Mesenchymal stem cell (in vitro differentiated cells and primary cell): Measurements from ENCODE around the gene FNDC3B.

Source experiments
- DNase-seq: peaks from one replicate; pipeline ENCODE4 v3.0.0-alpha.2; 2013
- H2AFZ ChIP-seq: one replicate; pipeline ENCODE4 v1.6.1; 2013; ENCODE audit warnings: low read depth, mild to moderate bottlenecking, control low read depth, inconsistent platforms, low read length, moderate library complexity
- H2AK5ac ChIP-seq: 2 replicates; pipeline ENCODE4 v1.6.1; 2013; ENCODE audit warnings: low read length, moderate library complexity, mild to moderate bottlenecking, inconsistent platforms; ENCODE audit not compliant: severe bottlenecking
- H2BK120ac ChIP-seq: one replicate; pipeline ENCODE4 v1.6.1; 2013; ENCODE audit warnings: low read depth, mild to moderate bottlenecking, inconsistent platforms, low read length, moderate library complexity
- H2BK12ac ChIP-seq, 2 experiments: one replicate each; pipeline ENCODE4 v1.6.1; 2013; ENCODE audit warnings: inconsistent platforms in 2 of 2, low read length in 2 of 2, mild to moderate bottlenecking in 2 of 2, moderate library complexity in 2 of 2, control low read depth in 1 of 2
- H2BK15ac ChIP-seq: one replicate; pipeline ENCODE4 v1.6.1; 2013; ENCODE audit warnings: mild to moderate bottlenecking, low read depth, inconsistent platforms; ENCODE audit not compliant: poor library complexity, severe bottlenecking
- H2BK5ac ChIP-seq: 2 replicates; pipeline ENCODE4 v1.6.1; 2013; ENCODE audit warnings: low read depth, mild to moderate bottlenecking, low read length, control low read depth, inconsistent platforms; ENCODE audit not compliant: poor library complexity, severe bottlenecking
- H3K14ac ChIP-seq, 2 experiments: one replicate each; pipeline ENCODE4 v1.6.1; 2013; ENCODE audit warnings: inconsistent platforms in 2 of 2, low read length in 2 of 2, control low read depth in 1 of 2, mild to moderate bottlenecking in 1 of 2, moderate library complexity in 1 of 2
- H3K18ac ChIP-seq, 2 experiments: one replicate each; pipeline ENCODE4 v1.6.1; 2013; ENCODE audit warnings: inconsistent platforms in 2 of 2, low read length in 2 of 2, control low read depth in 1 of 2, low read depth in 1 of 2, mild to moderate bottlenecking in 1 of 2
- H3K23ac ChIP-seq, 2 experiments: one replicate each; pipeline ENCODE4 v1.6.1; 2013; ENCODE audit warnings: inconsistent platforms in 2 of 2, low read length in 2 of 2, mild to moderate bottlenecking in 2 of 2, moderate library complexity in 2 of 2, control low read depth in 1 of 2
- H3K27ac ChIP-seq: 2 replicates; pipeline ENCODE4 v1.5.1; 2013; ENCODE audit warnings: mild to moderate bottlenecking, moderate library complexity, low read length, control low read depth, inconsistent platforms; ENCODE audit not compliant: poor library complexity, severe bottlenecking
- H3K27me3 ChIP-seq, 2 experiments: 2 replicates each; pipeline versions ENCODE4 v1.6.1 to v1.7.0; 2013; ENCODE audit warnings: low read length in 2 of 2, mild to moderate bottlenecking in 2 of 2, moderate library complexity in 2 of 2, control low read depth in 1 of 2, inconsistent platforms in 1 of 2; ENCODE audit not compliant: control insufficient read depth in 1 of 2, insufficient read depth in 1 of 2
- H3K36me3 ChIP-seq, 2 experiments: 2 replicates each; pipeline versions ENCODE4 v1.6.1 to v1.7.0; 2013; ENCODE audit warnings: low read length in 2 of 2, control low read depth in 1 of 2, inconsistent platforms in 1 of 2, low read depth in 1 of 2, mild to moderate bottlenecking in 1 of 2; ENCODE audit not compliant: insufficient read depth in 2 of 2, control insufficient read depth in 1 of 2
- H3K4ac ChIP-seq, 2 experiments: one replicate each; pipeline ENCODE4 v1.6.1; 2013; ENCODE audit warnings: inconsistent platforms in 2 of 2, low read length in 2 of 2, mild to moderate bottlenecking in 2 of 2, moderate library complexity in 2 of 2, control low read depth in 1 of 2, low read depth in 1 of 2
- H3K4me1 ChIP-seq: 2 replicates; pipeline ENCODE4 v1.6.1; 2013; ENCODE audit warnings: low read depth, low read length, control low read depth; ENCODE audit not compliant: control insufficient read depth, insufficient read depth
- H3K4me2 ChIP-seq: 2 replicates; pipeline ENCODE4 v1.6.1; 2013; ENCODE audit warnings: low read length, mild to moderate bottlenecking, inconsistent platforms; ENCODE audit not compliant: poor library complexity, severe bottlenecking
- H3K4me3 ChIP-seq, 2 experiments: 2 replicates each; pipeline versions ENCODE4 v1.5.1 to v1.7.0; 2013; ENCODE audit warnings: low read length in 2 of 2, mild to moderate bottlenecking in 2 of 2, control low read depth in 1 of 2, low read depth in 1 of 2; ENCODE audit not compliant: insufficient read depth in 1 of 2
- H3K79me1 ChIP-seq: replicated peaks from 2 replicates; pipeline ENCODE4 v1.6.1; 2013; ENCODE audit warnings: mild to moderate bottlenecking, control low read depth, low read length, inconsistent platforms; ENCODE audit not compliant: poor library complexity, severe bottlenecking
- H3K9ac ChIP-seq: 2 replicates; pipeline ENCODE4 v1.7.0; 2013; ENCODE audit warnings: mild to moderate bottlenecking, low read length, moderate library complexity
- H3K9me3 ChIP-seq: 2 replicates; pipeline ENCODE4 v1.7.0; 2013; ENCODE audit warnings: mild to moderate bottlenecking, low read length; ENCODE audit not compliant: control insufficient read depth
- H4K8ac ChIP-seq: one replicate; pipeline ENCODE4 v1.6.1; 2013; ENCODE audit warnings: inconsistent platforms, mild to moderate bottlenecking, low read length, moderate library complexity
- H4K91ac ChIP-seq: one replicate; pipeline ENCODE4 v1.6.1; 2013; ENCODE audit warnings: mild to moderate bottlenecking, low read length, inconsistent platforms
- WGBS: methylation state at CpG from one replicate; pipeline ENCODE4 v1.1.7; 2013; ENCODE audit warnings: mixed read lengths; 5-methylcytosine and 5-hydroxymethylcytosine counted together

The FNDC3B gene

DNA sequence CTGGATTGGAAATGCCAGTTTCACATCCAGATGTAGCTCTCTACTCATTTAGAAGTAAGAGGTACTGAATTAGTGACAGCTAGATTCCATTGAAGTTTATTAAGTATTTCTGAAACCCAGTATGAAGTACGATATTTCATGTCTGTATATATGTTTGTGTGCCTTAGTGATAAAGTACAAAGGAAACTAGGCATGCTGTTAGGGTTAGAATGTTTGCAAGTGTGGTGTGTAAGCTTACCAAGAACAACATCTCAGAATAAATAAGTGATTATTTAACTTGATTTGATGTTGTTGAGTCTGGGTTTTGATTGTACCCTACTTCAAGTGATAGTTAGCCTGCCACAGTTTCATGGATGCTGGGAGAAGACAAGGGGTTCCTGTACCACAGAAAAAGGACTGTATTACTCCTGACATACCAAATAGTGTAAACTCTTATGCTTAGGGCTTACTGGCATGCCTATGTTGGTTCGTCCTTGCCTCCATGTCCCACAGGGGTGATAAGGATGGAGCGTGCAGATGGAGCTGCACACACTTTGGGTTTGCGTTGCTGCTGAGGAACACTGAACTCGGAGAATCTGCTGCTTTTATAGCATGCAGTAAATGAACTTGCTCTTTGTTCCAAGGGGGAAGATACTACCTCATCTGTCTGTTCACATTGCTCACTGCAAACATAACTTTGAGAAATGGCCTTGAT, 43.6 kb downstream of the FNDC3B start:
- peak overlapping the region in 1 of 2 experiments; percentile 5 for H3K4me3 ChIP-seq
- H2AFZ ChIP-seq, result no peak overlapping the region
- H2BK120ac ChIP-seq, result no peak overlapping the region
- peak overlapping the region; percentile 78 for H3K9ac ChIP-seq
- H3K18ac ChIP-seq, result peak overlapping the region in 1 of 2 experiments; percentile 9
- H2BK5ac ChIP-seq, result no peak overlapping the region
- no peak overlapping the region for H3K4ac ChIP-seq
- no peak overlapping the region for H2AK5ac ChIP-seq
- H3K14ac ChIP-seq, result no peak overlapping the region
- WGBS, result 96% methylated on average over 5 of the region's 5 CpGs
- no peak overlapping the region for H2BK12ac ChIP-seq
- H3K36me3 ChIP-seq, result peaks cover 7 to 34% of the 10 kb centered on the region in 2 experiments
- peak overlapping the region; percentile 33 for H4K8ac ChIP-seq
- H3K23ac ChIP-seq, result no peak overlapping the region
- no peaks in the 10 kb centered on the region for H3K79me1 ChIP-seq
- no peak overlapping the region for H2BK15ac ChIP-seq
- H3K4me2 ChIP-seq, result no peak overlapping the region
- peaks cover 1% of the 10 kb centered on the region for H3K4me1 ChIP-seq
- peak overlapping the region; percentile 73 for H3K27ac ChIP-seq
- no peaks in the 10 kb centered on the region for H3K27me3 ChIP-seq
- no peak overlapping the region for H4K91ac ChIP-seq
- H3K9me3 ChIP-seq, result no peaks in the 10 kb centered on the region
- no peak for DNase-seq

DNA sequence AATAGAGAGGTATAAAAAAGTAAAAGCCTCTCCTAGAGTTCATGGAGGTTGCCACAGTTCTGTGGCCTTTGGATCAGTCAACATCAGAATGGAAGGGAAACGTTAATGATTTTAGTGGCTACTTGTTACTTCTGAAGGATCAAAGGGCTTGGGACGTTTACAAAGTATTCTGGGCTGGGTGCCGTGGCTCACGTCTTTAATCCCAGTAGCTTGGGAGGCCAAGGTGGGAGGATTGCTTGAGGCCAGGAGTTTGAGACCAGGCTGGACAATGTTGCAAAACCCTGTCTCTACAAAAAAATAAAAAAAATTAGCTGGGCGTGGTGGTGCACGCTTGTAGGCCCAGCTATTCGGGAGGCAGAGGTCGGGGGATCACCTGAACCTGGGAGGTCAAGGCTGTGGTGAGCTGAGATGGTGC, 44.6 kb downstream of the FNDC3B start:
- H3K27me3 ChIP-seq, result no peaks in the 10 kb centered on the region
- no peak overlapping the region for H3K23ac ChIP-seq
- no peak overlapping the region for H3K4me3 ChIP-seq
- H3K4ac ChIP-seq, result no peak overlapping the region
- no peak overlapping the region for H3K4me2 ChIP-seq
- H3K27ac ChIP-seq, result no peak overlapping the region
- H2AFZ ChIP-seq, result no peak overlapping the region
- H2AK5ac ChIP-seq, result no peak overlapping the region
- H4K91ac ChIP-seq, result no peak overlapping the region
- WGBS, result 92% methylated on average over 4 of the region's 8 CpGs
- no peak overlapping the region for H2BK12ac ChIP-seq
- no peaks in the 10 kb centered on the region for H3K9me3 ChIP-seq
- H3K4me1 ChIP-seq, result peaks cover 1% of the 10 kb centered on the region
- H3K79me1 ChIP-seq, result no peaks in the 10 kb centered on the region
- H3K18ac ChIP-seq, result no peak overlapping the region
- H4K8ac ChIP-seq, result no peak overlapping the region
- peaks cover 7 to 25% of the 10 kb centered on the region in 2 experiments for H3K36me3 ChIP-seq
- no peak overlapping the region for H3K14ac ChIP-seq
- no peak overlapping the region for H2BK5ac ChIP-seq
- H3K9ac ChIP-seq, result no peak overlapping the region
- no peak for DNase-seq
- H2BK15ac ChIP-seq, result no peak overlapping the region
- H2BK120ac ChIP-seq, result no peak overlapping the region

DNA sequence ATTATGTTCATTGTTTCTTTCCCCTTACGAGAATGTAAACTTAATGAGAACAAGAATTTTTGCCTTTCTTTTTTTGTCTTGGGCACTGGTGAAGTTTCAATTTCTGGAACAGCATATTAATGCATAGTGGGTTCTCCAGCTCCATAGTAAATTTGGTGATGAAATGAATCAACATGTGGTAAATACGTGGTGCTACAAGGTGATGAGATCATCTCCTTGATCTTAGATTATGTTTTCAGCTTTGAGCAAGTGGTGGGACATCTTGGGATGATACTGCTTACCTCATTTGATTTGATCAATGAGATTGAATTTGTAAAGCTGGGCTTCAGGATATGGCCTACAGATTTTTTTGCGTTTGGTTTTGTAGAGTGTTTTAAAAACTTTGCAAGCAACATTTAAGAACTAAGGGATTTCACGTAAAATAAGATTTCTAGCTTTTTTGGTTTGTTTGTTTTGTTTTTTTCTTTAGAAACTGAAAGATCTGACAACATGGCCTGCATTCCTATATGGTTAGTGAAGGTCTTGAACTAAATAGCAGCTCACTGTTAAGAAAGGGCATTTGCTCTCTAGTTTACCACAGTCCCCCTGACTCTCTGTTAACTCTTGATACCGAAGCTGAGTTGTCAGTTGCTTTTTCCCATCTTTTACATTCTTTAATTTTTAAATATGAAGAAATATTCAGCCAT, 45.6 kb downstream of the FNDC3B start:
- 60% methylated on average over 4 of the region's 5 CpGs for WGBS
- H3K27ac ChIP-seq, result peak overlapping the region; percentile 32

DNA sequence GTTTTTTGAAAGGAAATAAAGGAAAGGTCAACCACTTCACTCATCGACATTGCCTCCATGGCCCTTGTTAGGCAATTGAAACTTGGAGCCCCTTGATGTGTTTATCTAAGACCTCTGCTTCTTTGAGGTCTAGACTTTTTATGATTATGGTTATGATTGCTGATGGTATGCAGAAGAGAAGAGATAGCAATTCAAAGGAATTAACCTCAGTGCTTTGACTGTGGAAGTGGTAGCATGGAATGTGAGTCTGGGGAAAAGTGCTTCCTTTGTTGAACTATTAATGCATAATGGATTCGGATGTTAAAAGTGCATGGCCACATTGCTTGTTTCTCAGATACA, 46.1 kb downstream of the FNDC3B start:
- Histone ChIP-seq H3K36me3 (peaks cover 7 to 16% of the 10 kb centered on the region in 2 experiments), H3K4me2 (no peak overlapping the region), H2AK5ac (no peak overlapping the region), H3K27me3 (no peaks in the 10 kb centered on the region), H3K9ac (no peak overlapping the region), H2AFZ (no peak overlapping the region), H2BK120ac (no peak overlapping the region), H3K4ac (no peak overlapping the region), H4K91ac (no peak overlapping the region), H2BK12ac (no peak overlapping the region), H2BK5ac (no peak overlapping the region), H3K4me1 (peaks cover 1% of the 10 kb centered on the region), H3K14ac (no peak overlapping the region), H4K8ac (no peak overlapping the region), H3K27ac (peak overlapping the region; percentile 32), H2BK15ac (no peak overlapping the region), H3K23ac (no peak overlapping the region), H3K4me3 (no peak overlapping the region), H3K9me3 (no peaks in the 10 kb centered on the region), H3K79me1 (peaks cover 3% of the 10 kb centered on the region), H3K18ac (no peak overlapping the region)
- 76% methylated on average over 2 of the region's 2 CpGs for WGBS
- DNase-seq, result no peak

More for the DNA sequence above, 45.6 kb downstream of the FNDC3B start:
- Histone ChIP-seq H3K4me2 (no peak overlapping the region), H2AFZ (no peak overlapping the region), H3K18ac (no peak overlapping the region), H2BK12ac (no peak overlapping the region), H3K9ac (peak overlapping the region; percentile 29), H3K79me1 (peaks cover under 1% of the 10 kb centered on the region), H3K4ac (no peak overlapping the region), H3K14ac (no peak overlapping the region), H3K4me3 (no peak overlapping the region), H2AK5ac (no peak overlapping the region), H4K8ac (no peak overlapping the region), H3K4me1 (peaks cover 1% of the 10 kb centered on the region), H3K9me3 (no peaks in the 10 kb centered on the region), H2BK15ac (no peak overlapping the region), H2BK120ac (no peak overlapping the region), H3K23ac (no peak overlapping the region), H3K27me3 (no peaks in the 10 kb centered on the region), H4K91ac (no peak overlapping the region), H2BK5ac (no peak overlapping the region), H3K36me3 (peaks cover 7 to 18% of the 10 kb centered on the region in 2 experiments)
- peak; percentile 69 for DNase-seq
